Ovary (tissue), 9 donors: ENCODE results near the gene MAP4K2. TPM values are rescaled to one million over a fixed set of nuclear protein-coding genes. Genes with fewer than 3 reads are reported as not detected.

ENCODE experiments used
- DNase-seq, 5 donors: peaks; one replicate each; pipeline ENCODE4 v3.0.0-alpha.2; 2019 to 2020
- H3K27ac ChIP-seq, 2 donors: fragments of 200-600 bp; one replicate each; pipeline versions ENCODE4 v1.5.1 to v1.8.0; 2019 to 2022
- H3K27me3 ChIP-seq: fragments of 200-600 bp; one replicate; pipeline ENCODE4 v1.8.0; 2022
- H3K36me3 ChIP-seq: fragments of 200-600 bp; sonication (generic); one replicate; pipeline ENCODE4 v1.5.1; 2019
- H3K4me1 ChIP-seq: one replicate; pipeline ENCODE4 v1.8.1; 2013; ENCODE audit warnings: mild to moderate bottlenecking, moderate library complexity; ENCODE audit not compliant: insufficient read depth
- H3K4me3 ChIP-seq: fragments of 200-600 bp; sonication (generic); one replicate; pipeline ENCODE4 v1.5.1; 2017
- H3K9me3 ChIP-seq, 2 donors: fragments of 200-600 bp in 1 of 2; sonication (generic) in 1 of 2; one replicate each; pipeline versions ENCODE4 v1.5.1 to v1.8.1; 2013 to 2019; ENCODE audit warnings: mild to moderate bottlenecking in 1 of 2, moderate library complexity in 1 of 2
- CTCF ChIP-seq, 3 donors: fragments of 450-650 bp in 2 of 3; fragments of 200-600 bp in 1 of 3; IDR thresholded peaks; one replicate each; pipeline versions ENCODE4 v1.5.1 to v1.8.0; 2016 to 2022; ENCODE audit warnings: antibody characterized with exemption in 3 of 3, mild to moderate bottlenecking in 1 of 3
- EP300 ChIP-seq: sonication (generic); formaldehyde crosslinking; IDR thresholded peaks from one replicate; pipeline ENCODE4 v1.6.1; 2017; ENCODE audit warnings: antibody characterized with exemption
- POLR2A ChIP-seq: fragments of 450-650 bp; IDR thresholded peaks from one replicate; pipeline ENCODE4 v1.6.1; 2017; ENCODE audit warnings: antibody characterized with exemption, mild to moderate bottlenecking, moderate library complexity
- WGBS, 3 donors: extraction: QIAGEN DNeasy Blood & Tissue Kit in 1 of 3; methylation state at CpG; one replicate each; pipeline versions ENCODE4 v1.1.5 to v1.1.7; 2013 to 2017; 5-methylcytosine and 5-hydroxymethylcytosine counted together
- intact Hi-C, 4 donors: fragments of 100-400 bp; cut with DNase I; formaldehyde crosslinking; loops; one replicate each; pipeline versions ENCODE4 v1.11.0 to v1.15.1; 2022 to 2023
- polyA plus RNA-seq, 2 donors: library from polyadenylated mRNA; stranded (reverse); fragments of 200-250 nt in 1 of 2; fragments of 350-450 nt in 1 of 2; fragmentation: Illumina TruSeq in 1 of 2; extraction: RNeasy Lipid Tissue Mini Kit (QIAGEN cat#74804) in 1 of 2; gene quantifications; one replicate each; pipeline ENCODE4 v1.2.3, GENCODE V29; 2013 to 2014
- total RNA-seq, 7 donors: library from RNA; depleted of rRNA in 2 of 7; stranded (reverse); fragments of >200 nt in 2 of 7; fragmentation: NEBNext Ultra II Directional in 3 of 7; extraction: Animal tissue kit (Norgen Biotek cat#: 25700) in 3 of 7; gene quantifications; one replicate each; pipeline versions ENCODE4 v1.1.0 to v1.2.4, GENCODE V29; 2016 to 2023
- donor health status: DM: no; HTN: no; CAD: no; lungs with moderate emphysema.
- donor health status: DM: no; HTN: no; CAD: no.
- donor health status: Bipolar disorder and iron deficiency.
- donor health status: DM: yes; HTN: yes; CAD: no.
- donor health status: DM: no; HTN: no; CAD: no.
- donor health status: DM: yes; HTN: yes; CAD: no.

The MAP4K2 gene
- total and polyA plus RNA-seq, 9 donors = 2.3 to 15.5 (median 11.4) TPM

GRCh38 chr11:64833198-64833502 is 30.1 kb upstream of the MAP4K2 start:
- 84 to 91% (median 87%) methylated on average over 12 of the region's 12 CpGs for WGBS, 3 donors
- no peak overlapping the region for H3K4me3 ChIP-seq
- no peaks in the 10 kb centered on the region for H3K4me1 ChIP-seq
- H3K36me3 ChIP-seq = no peaks in the 10 kb centered on the region
- no peaks in the 10 kb centered on the region for H3K27me3 ChIP-seq
- TF ChIP-seq POLR2A (no peak), EP300 (no peak), CTCF (IDR thresholded peaks at IDR 0.05) (no peak)
- intact Hi-C loops = no loop called here
- DNase-seq = no peak
- no peak overlapping the region for H3K27ac ChIP-seq
- no peaks in the 10 kb centered on the region for H3K9me3 ChIP-seq

GRCh38 chr11:64832467-64833197 is 29.6 kb upstream of the MAP4K2 start:
- DNase-seq = no peak
- H3K4me3 ChIP-seq = no peak overlapping the region
- H3K27me3 ChIP-seq = no peaks in the 10 kb centered on the region
- H3K4me1 ChIP-seq = no peaks in the 10 kb centered on the region
- TF ChIP-seq CTCF (IDR thresholded peaks at IDR 0.05) (no peak), POLR2A (no peak), EP300 (no peak)
- intact Hi-C loops = no loop called here
- H3K9me3 ChIP-seq = no peaks in the 10 kb centered on the region
- no peak overlapping the region for H3K27ac ChIP-seq
- no peaks in the 10 kb centered on the region for H3K36me3 ChIP-seq
- 92 to 95% (median 93%) methylated on average over 13 to 21 of the region's 21 CpGs for WGBS, 3 donors

- Histone ChIP-seq H3K36me3 (no peaks in the 10 kb centered on the region), H3K4me3 (no peak overlapping the region), H3K4me1 (no peaks in the 10 kb centered on the region), H3K9me3 (no peaks in the 10 kb centered on the region), H3K27ac (no peak overlapping the region), H3K27me3 (no peaks in the 10 kb centered on the region)
- intact Hi-C loops = no loop called here
- no peak for TF ChIP-seq CTCF (IDR thresholded peaks at IDR 0.05)
- no peak for TF ChIP-seq EP300
- TF ChIP-seq POLR2A = no peak
- DNase-seq = no peak
- 82 to 87% (median 83%) methylated on average over 24 of the region's 24 CpGs for WGBS, 3 donors
Measured at GRCh38 chr11:64831411-64831891, 28.4 kb upstream of the MAP4K2 start.

GRCh38 chr11:64829536-64830251 is 26.7 kb upstream of the MAP4K2 start:
- DNase-seq = no peak
- Histone ChIP-seq H3K4me3 (no peak overlapping the region), H3K27me3 (no peaks in the 10 kb centered on the region), H3K36me3 (no peaks in the 10 kb centered on the region), H3K4me1 (no peaks in the 10 kb centered on the region), H3K9me3 (no peaks in the 10 kb centered on the region), H3K27ac (no peak overlapping the region)
- intact Hi-C loops = no loop called here
- TF ChIP-seq POLR2A (no peak), EP300 (no peak), CTCF (IDR thresholded peaks at IDR 0.05) (no peak)
- 80 to 84% (median 80%) methylated on average over 33 to 43 of the region's 43 CpGs for WGBS, 3 donors
